ENCODE data around the gene CCDC106.
A peak's percentile ranks its signal among the peaks of the same experiment; 100 is the strongest.

Gene CCDC106

GRCh38 chr19:55670280-55671053, 22.5 kb downstream of the CCDC106 start:
- no peak for DNase-seq

GRCh38 chr19:55671054-55671378, 23.0 kb downstream of the CCDC106 start:
- DNase-seq, result no peak

GRCh38 chr19:55672418-55672817, 24.4 kb downstream of the CCDC106 start:
- no peak for DNase-seq

- DNase-seq, result no peak
These were observed 25.5 kb downstream of the CCDC106 start for GRCh38 chr19:55673465-55673864.

- no peak for DNase-seq
These were observed 25.9 kb downstream of the CCDC106 start for GRCh38 chr19:55673889-55674288.

GRCh38 chr19:55674459-55674840, 26.4 kb downstream of the CCDC106 start:
- DNase-seq, result no peak

GRCh38 chr19:55674841-55675660, 27.0 kb downstream of the CCDC106 start, which contains the start of gene EPN1:
Gene EPN1, plus strand, starts transcription at chr19:55675226. Its CDS starts 3,402 bp downstream, at chr19:55678628.
- peak; percentile 90 for DNase-seq

- DNase-seq, result no peak
These were observed 27.8 kb downstream of the CCDC106 start for GRCh38 chr19:55675661-55676354.

- DNase-seq, result no peak
These were observed 28.4 kb downstream of the CCDC106 start for GRCh38 chr19:55676383-55676782.

- DNase-seq, result no peak
These were observed 29.0 kb downstream of the CCDC106 start for GRCh38 chr19:55676889-55677505.

- no peak for DNase-seq
These were observed 29.6 kb downstream of the CCDC106 start for GRCh38 chr19:55677572-55678028.

- DNase-seq, result no peak
These were observed 30.2 kb downstream of the CCDC106 start for GRCh38 chr19:55678121-55678671.

- DNase-seq, result no peak
These were observed 31.6 kb downstream of the CCDC106 start for GRCh38 chr19:55679343-55680257.

- no peak for DNase-seq
These were observed 32.5 kb downstream of the CCDC106 start for GRCh38 chr19:55680339-55681130.

- no peak for DNase-seq
These were observed 33.4 kb downstream of the CCDC106 start for GRCh38 chr19:55681131-55682092.

GRCh38 chr19:55683449-55684261, 35.6 kb downstream of the CCDC106 start:
- no peak for DNase-seq

- no peak for DNase-seq
These were observed 37.1 kb downstream of the CCDC106 start for GRCh38 chr19:55684946-55685681.

GRCh38 chr19:55685776-55686175, 37.8 kb downstream of the CCDC106 start:
- no peak for DNase-seq

Data from DMS 273 treated with DMSO at 0.1 percent for 48 hours (cell line).